Keratinocyte (primary cell): ENCODE measurements around the gene SMIM28. TPM values are rescaled to one million over a fixed set of nuclear protein-coding genes. Genes with fewer than 3 reads are reported as not detected.

Source experiments
- DNase-seq: peaks from one replicate; pipeline ENCODE4 v3.0.0-alpha.2; 2011; ENCODE audit warnings: low read depth, missing footprints, low spot score
- FAIRE-seq: peaks from 2 replicates; lab custom pipeline; 2011; peaks lifted over from hg19 to GRCh38; lab: Jason Lieb, UNC
- H2AFZ ChIP-seq: 2 replicates; pipeline ENCODE4 v1.6.0; 2012; ENCODE audit warnings: low read length, control low read depth, inconsistent platforms; ENCODE audit not compliant: control insufficient read depth
- H3K27ac ChIP-seq: 2 replicates; pipeline ENCODE4 v1.5.1; 2011; ENCODE audit warnings: low read length; ENCODE audit not compliant: control insufficient read depth, insufficient read depth
- H3K27me3 ChIP-seq: 3 replicates; pipeline ENCODE4 v1.6.0; 2011; ENCODE audit warnings: low read length; ENCODE audit not compliant: control insufficient read depth, insufficient read depth; ENCODE audit errors: extremely low read depth
- H3K36me3 ChIP-seq, 2 experiments: 2 replicates in 1 of 2; 3 replicates in 1 of 2; pipeline ENCODE4 v1.5.1; 2011; ENCODE audit warnings: low read length in 2 of 2, mild to moderate bottlenecking in 1 of 2; ENCODE audit not compliant: control insufficient read depth in 2 of 2, insufficient read depth in 2 of 2; ENCODE audit errors: extremely low read depth in 1 of 2
- H3K4me1 ChIP-seq: 3 replicates; pipeline ENCODE4 v1.5.1; 2011; ENCODE audit warnings: low read length; ENCODE audit not compliant: control insufficient read depth, insufficient read depth; ENCODE audit errors: extremely low read depth
- H3K4me2 ChIP-seq: 3 replicates; pipeline ENCODE4 v1.6.0; 2011; ENCODE audit warnings: low read depth, low read length; ENCODE audit not compliant: control insufficient read depth, insufficient read depth; ENCODE audit errors: extremely low read depth
- H3K4me3 ChIP-seq, 3 experiments: fragments of 200-600 bp in 1 of 3; sonication (generic) in 1 of 3; 2 replicates in 2 of 3; 3 replicates in 1 of 3; pipeline ENCODE4 v1.5.1; 2011 to 2016; ENCODE audit warnings: low read length in 3 of 3, mild to moderate bottlenecking in 3 of 3, control low read depth in 2 of 3, inconsistent platforms in 1 of 3, low read depth in 1 of 3, mixed read lengths in 1 of 3, mixed run types in 1 of 3, moderate library complexity in 1 of 3; ENCODE audit not compliant: control insufficient read depth in 2 of 3, insufficient read depth in 2 of 3; ENCODE audit errors: extremely low read depth in 1 of 3
- H3K79me2 ChIP-seq: 2 replicates; pipeline ENCODE4 v1.6.0; 2012; ENCODE audit warnings: low read length; ENCODE audit not compliant: control insufficient read depth, insufficient read depth
- H3K9ac ChIP-seq: 3 replicates; pipeline ENCODE4 v1.6.0; 2011; ENCODE audit warnings: low read length; ENCODE audit not compliant: control insufficient read depth, insufficient read depth; ENCODE audit errors: extremely low read depth
- H3K9me1 ChIP-seq: 3 replicates; pipeline ENCODE4 v1.6.0; 2011; ENCODE audit warnings: low read length; ENCODE audit not compliant: control insufficient read depth, insufficient read depth; ENCODE audit errors: extremely low read depth
- H3K9me3 ChIP-seq: 2 replicates; pipeline ENCODE4 v1.5.1; 2012; ENCODE audit warnings: low read depth, low read length; ENCODE audit not compliant: control insufficient read depth
- H4K20me1 ChIP-seq: 3 replicates; pipeline ENCODE4 v1.6.0; 2011; ENCODE audit warnings: low read length; ENCODE audit not compliant: control insufficient read depth, insufficient read depth; ENCODE audit errors: extremely low read depth
- EZH2 ChIP-seq: IDR thresholded peaks from one replicate; pipeline ENCODE4 v1.6.1; 2012; ENCODE audit warnings: inconsistent platforms, mild to moderate bottlenecking, low read length, moderate library complexity
- dilution Hi-C: fragments of 300-500 bp; cut with MboI; formaldehyde crosslinking; loops from one replicate; pipeline ENCODE4 v1.7.0; 2020; ENCODE audit warnings: low sequenced_read_pairs; ENCODE audit not compliant: extremely low pct_ligation_motif_present
- polyA plus RNA-seq, 5 experiments: library from polyadenylated mRNA; depleted of rRNA in 3 of 5; stranded (reverse) in 3 of 5; stranded (forward) in 1 of 5; unstranded in 1 of 5; fragments of >200 nt; gene quantifications; 1 replicate in 1 of 5; 2 replicates in 3 of 5; 3 replicates in 1 of 5; pipeline versions ENCODE4 v1.2.1 to v1.2.3, GENCODE V29; 2011 to 2012; ENCODE audit warnings: missing spikeins in 2 of 5, low read depth in 1 of 5, low replicate concordance in 1 of 5
- TF ChIP-seq, protein P1 (sequence below), 3 experiments: IDR thresholded peaks in 1 of 3; conservative IDR thresholded peaks in 1 of 3; optimal IDR thresholded peaks in 1 of 3; 2 replicates in 2 of 3; 3 replicates in 1 of 3; pipeline versions ENCODE3 to v1.5.1; 2011; ENCODE audit warnings: low read length in 3 of 3, mild to moderate bottlenecking in 3 of 3, moderate library complexity in 2 of 3, control low read depth in 1 of 3, inconsistent platforms in 1 of 3; ENCODE audit not compliant: insufficient read depth in 2 of 3; ENCODE audit errors: extremely low read depth in 1 of 3

SMIM28 gene
- polyA plus RNA-seq, 1 donor (not counting 4 experiments of a cell fraction or from before 2014, with no cell fraction given) = not detected

DNA sequence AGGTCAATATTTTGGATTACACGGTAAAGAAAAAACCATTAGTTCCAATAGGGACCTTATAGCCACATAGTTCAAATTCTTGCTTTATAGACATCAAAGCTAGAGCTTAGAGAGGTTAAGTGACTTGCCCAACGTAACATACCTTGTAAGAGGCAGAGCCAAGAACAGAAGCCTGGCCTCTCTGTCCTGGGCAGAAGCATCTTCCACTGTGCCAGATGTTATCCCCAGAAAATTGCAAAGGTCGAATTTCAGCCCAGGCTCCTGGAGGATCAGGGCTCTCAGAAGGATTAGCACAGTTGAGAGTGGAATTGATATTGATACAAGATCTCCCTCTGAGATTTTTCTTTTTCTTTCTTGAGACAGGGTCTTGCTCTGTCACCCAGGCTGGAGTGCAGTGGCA, 6.1 kb downstream of the SMIM28 start:
- no peak overlapping the region for H3K27ac ChIP-seq
- H3K36me3 ChIP-seq = no peaks in the 10 kb centered on the region
- no peaks in the 10 kb centered on the region for H4K20me1 ChIP-seq
- dilution Hi-C loops = no loop called here
- no peaks in the 10 kb centered on the region for H3K9me3 ChIP-seq
- DNase-seq = no peak
- H3K79me2 ChIP-seq = no peaks in the 10 kb centered on the region
- FAIRE-seq = no peak
- no peak overlapping the region for H3K4me3 ChIP-seq
- H3K4me2 ChIP-seq = no peak overlapping the region
- no peak overlapping the region for H3K9ac ChIP-seq
- no peak for TF ChIP-seq EZH2
- TF ChIP-seq, protein P1, sequence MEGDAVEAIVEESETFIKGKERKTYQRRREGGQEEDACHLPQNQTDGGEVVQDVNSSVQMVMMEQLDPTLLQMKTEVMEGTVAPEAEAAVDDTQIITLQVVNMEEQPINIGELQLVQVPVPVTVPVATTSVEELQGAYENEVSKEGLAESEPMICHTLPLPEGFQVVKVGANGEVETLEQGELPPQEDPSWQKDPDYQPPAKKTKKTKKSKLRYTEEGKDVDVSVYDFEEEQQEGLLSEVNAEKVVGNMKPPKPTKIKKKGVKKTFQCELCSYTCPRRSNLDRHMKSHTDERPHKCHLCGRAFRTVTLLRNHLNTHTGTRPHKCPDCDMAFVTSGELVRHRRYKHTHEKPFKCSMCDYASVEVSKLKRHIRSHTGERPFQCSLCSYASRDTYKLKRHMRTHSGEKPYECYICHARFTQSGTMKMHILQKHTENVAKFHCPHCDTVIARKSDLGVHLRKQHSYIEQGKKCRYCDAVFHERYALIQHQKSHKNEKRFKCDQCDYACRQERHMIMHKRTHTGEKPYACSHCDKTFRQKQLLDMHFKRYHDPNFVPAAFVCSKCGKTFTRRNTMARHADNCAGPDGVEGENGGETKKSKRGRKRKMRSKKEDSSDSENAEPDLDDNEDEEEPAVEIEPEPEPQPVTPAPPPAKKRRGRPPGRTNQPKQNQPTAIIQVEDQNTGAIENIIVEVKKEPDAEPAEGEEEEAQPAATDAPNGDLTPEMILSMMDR (optimal IDR thresholded peaks at IDR 0.05 in 1 of 3, IDR thresholded peaks at IDR 0.05 in 1 of 3, conservative IDR thresholded peaks at IDR 0.05 in 1 of 3; ENCODE audit: extremely low read depth in 1 of 3, insufficient read depth in 2 of 3, low read length in 3 of 3) = no peak
- H3K27me3 ChIP-seq = no peaks in the 10 kb centered on the region
- no peaks in the 10 kb centered on the region for H3K4me1 ChIP-seq
- no peaks in the 10 kb centered on the region for H3K9me1 ChIP-seq
- H2AFZ ChIP-seq = no peak overlapping the region

DNA sequence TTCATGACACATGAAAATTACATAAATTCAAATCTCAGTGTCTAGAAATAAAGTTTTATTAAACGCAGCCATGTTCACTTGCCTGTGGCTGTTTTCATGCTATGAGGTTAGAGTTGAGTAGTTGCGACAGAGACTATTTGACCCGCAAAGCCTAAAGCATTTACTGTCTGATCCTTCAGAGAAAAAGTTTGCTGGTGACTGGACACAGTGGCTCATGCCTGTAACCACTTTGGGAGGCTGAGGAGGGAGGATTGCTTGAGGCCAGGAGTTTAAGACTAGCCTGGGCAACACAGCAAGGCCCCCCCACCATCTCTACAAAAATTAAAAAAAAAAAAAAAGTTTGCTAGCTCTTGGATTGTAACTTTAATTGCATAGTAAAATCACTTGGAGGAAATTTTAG, 9.2 kb downstream of the SMIM28 start:
- Histone ChIP-seq H4K20me1 (no peaks in the 10 kb centered on the region), H3K36me3 (no peaks in the 10 kb centered on the region), H3K4me1 (no peaks in the 10 kb centered on the region), H3K9ac (no peak overlapping the region), H2AFZ (no peak overlapping the region), H3K4me3 (no peak overlapping the region), H3K9me1 (no peaks in the 10 kb centered on the region), H3K27me3 (no peaks in the 10 kb centered on the region), H3K9me3 (no peaks in the 10 kb centered on the region), H3K27ac (no peak overlapping the region), H3K4me2 (no peak overlapping the region), H3K79me2 (no peaks in the 10 kb centered on the region)
- DNase-seq (no peak), FAIRE-seq (no peak)
- dilution Hi-C loops = no loop called here
- no peak for TF ChIP-seq EZH2
- TF ChIP-seq, protein P1 (optimal IDR thresholded peaks at IDR 0.05 in 1 of 3, IDR thresholded peaks at IDR 0.05 in 1 of 3, conservative IDR thresholded peaks at IDR 0.05 in 1 of 3; ENCODE audit: extremely low read depth in 1 of 3, insufficient read depth in 2 of 3, low read length in 3 of 3) = no peak
